ENCODE results near the gene LARGE1. TPM values are rescaled to one million over a fixed set of nuclear protein-coding genes. Genes with fewer than 3 reads are reported as not detected.

The LARGE1 gene
- total RNA-seq, 1 experiment from 2014 or later, result 5.2 TPM

DNA sequence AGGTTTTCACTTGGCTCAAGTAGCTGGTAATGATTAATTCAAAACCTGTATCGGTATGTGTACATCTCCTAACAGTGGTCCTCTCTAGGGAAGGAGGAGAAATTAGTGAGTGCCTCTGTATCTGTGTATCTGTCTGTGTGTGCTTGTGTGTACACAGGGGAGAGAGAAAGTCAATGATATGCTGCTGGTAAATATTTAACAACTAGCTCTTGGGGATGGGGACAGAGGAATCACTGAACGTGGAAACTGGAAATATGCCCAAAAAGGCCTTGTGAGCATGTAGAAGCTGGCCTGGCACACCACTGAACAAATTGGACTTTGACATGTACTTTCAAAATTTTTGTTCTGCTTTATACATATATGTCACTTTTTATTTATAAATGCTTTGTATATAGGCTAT is 648.1 kb downstream of the LARGE1 start:
- BruUV-seq (replicated peaks), result no TSS peak
- DNase-seq (ENCODE audit: unreplicated experiment), result no peak
- no peaks in the 10 kb centered on the region for H3K27me3 Mint-ChIP-seq (ENCODE audit: insufficient read depth, unreplicated experiment)
- no peak overlapping the region for H3K27ac Mint-ChIP-seq (ENCODE audit: low read depth, unreplicated experiment)
- no peak overlapping the region for H3K4me3 Mint-ChIP-seq (ENCODE audit: unreplicated experiment)
- TF ChIP-seq CTCF (IDR thresholded peaks at IDR 0.05; ENCODE audit: unreplicated experiment), result no peak
- intact Hi-C loops (cut with micrococcal nuclease), result loop anchor here (10.0 kb wide), 1 partner anchor 67 kb away; no protein-coding TSS in a partner anchor
- CTCF ChIA-PET, result interaction anchor here (0.6 to 1.2 kb wide), 4 partner anchors 30 to 651 kb away, joined by 3 to 4 read pairs (median 3); no protein-coding TSS in a partner anchor
- peaks cover 15% of the 10 kb centered on the region for H3K4me1 Mint-ChIP-seq (ENCODE audit: insufficient read depth, unreplicated experiment)
- POLR2A ChIA-PET, result interaction anchor here (0.6 kb wide), 1 partner anchor 148 kb away, joined by 4 read pairs; no protein-coding TSS in a partner anchor
- H3K36me3 Mint-ChIP-seq (ENCODE audit: insufficient read depth, unreplicated experiment), result no peaks in the 10 kb centered on the region
- no peaks in the 10 kb centered on the region for H3K9me3 Mint-ChIP-seq (ENCODE audit: unreplicated experiment)

DNA sequence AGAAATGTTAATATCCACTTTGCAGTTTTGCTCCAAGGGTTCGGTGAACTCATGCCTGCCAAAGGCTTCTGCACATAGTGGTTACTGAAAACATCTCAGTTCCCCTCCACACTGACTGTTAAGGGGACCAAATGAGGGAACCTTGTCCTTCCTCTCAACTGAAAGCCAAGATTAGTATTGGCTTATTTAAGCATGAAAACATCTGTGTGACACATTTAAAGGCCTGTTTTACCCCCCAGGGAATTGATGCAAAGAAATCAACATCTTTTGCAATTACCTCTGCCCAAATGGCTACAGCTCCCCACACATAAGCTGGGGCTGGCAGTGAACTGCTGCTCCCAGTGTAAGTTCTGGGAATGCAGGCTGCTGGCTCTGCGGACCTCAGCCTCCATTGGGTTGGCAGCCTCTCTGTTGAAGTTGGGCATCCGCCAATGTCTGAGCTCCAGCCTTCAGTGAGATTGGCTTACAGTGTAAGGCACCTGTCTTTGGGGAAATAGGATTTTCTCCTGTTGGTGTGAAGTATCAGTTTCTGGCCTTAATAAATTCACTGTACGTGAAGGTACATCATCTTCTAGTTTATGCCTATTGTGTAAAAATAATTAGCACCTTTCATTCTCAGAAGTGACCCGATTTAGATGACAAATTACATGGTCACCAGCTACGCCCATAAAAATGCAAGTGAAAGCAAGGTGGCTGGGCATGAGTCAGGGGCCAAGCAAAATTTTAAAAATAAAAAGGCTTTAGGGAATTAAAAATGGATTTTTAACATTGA is 648.7 kb downstream of the LARGE1 start:
- Mint-ChIP-seq H3K4me1 (ENCODE audit: insufficient read depth, unreplicated experiment) (peaks cover 15% of the 10 kb centered on the region), H3K27me3 (ENCODE audit: insufficient read depth, unreplicated experiment) (no peaks in the 10 kb centered on the region), H3K9me3 (ENCODE audit: unreplicated experiment) (no peaks in the 10 kb centered on the region), H3K27ac (ENCODE audit: low read depth, unreplicated experiment) (no peak overlapping the region), H3K36me3 (ENCODE audit: insufficient read depth, unreplicated experiment) (no peaks in the 10 kb centered on the region), H3K4me3 (ENCODE audit: unreplicated experiment) (no peak overlapping the region)
- DNase-seq (ENCODE audit: unreplicated experiment), result peak; percentile 62
- no peak for TF ChIP-seq CTCF (IDR thresholded peaks at IDR 0.05; ENCODE audit: unreplicated experiment)
- POLR2A ChIA-PET, result interaction anchor here (1.3 kb wide), 1 partner anchor 16 kb away, joined by 3 read pairs; no protein-coding TSS in a partner anchor
- BruUV-seq (replicated peaks), result no TSS peak
- CTCF ChIA-PET, result interaction anchor here (0.5 to 1.6 kb wide), 5 partner anchors 31 to 1260 kb away, joined by 3 to 4 read pairs (median 3); no protein-coding TSS in a partner anchor
- intact Hi-C loops (cut with micrococcal nuclease), result loop anchor here (10.0 kb wide), 1 partner anchor 67 kb away; no protein-coding TSS in a partner anchor

GRCh38 chr22:33270596-33270995 is 649.7 kb downstream of the LARGE1 start:
- DNase-seq (ENCODE audit: unreplicated experiment), result no peak
- Mint-ChIP-seq H3K27me3 (ENCODE audit: insufficient read depth, unreplicated experiment) (no peaks in the 10 kb centered on the region), H3K9me3 (ENCODE audit: unreplicated experiment) (no peaks in the 10 kb centered on the region), H3K27ac (ENCODE audit: low read depth, unreplicated experiment) (no peak overlapping the region), H3K4me3 (ENCODE audit: unreplicated experiment) (no peak overlapping the region), H3K4me1 (ENCODE audit: insufficient read depth, unreplicated experiment) (peaks cover 15% of the 10 kb centered on the region), H3K36me3 (ENCODE audit: insufficient read depth, unreplicated experiment) (no peaks in the 10 kb centered on the region)
- no peak for TF ChIP-seq CTCF (IDR thresholded peaks at IDR 0.05; ENCODE audit: unreplicated experiment)
- intact Hi-C loops (cut with micrococcal nuclease), result loop anchor here (10.0 kb wide), 1 partner anchor 66 kb away; no protein-coding TSS in a partner anchor
- ChIA-PET CTCF (interaction anchor here (1.2 to 1.6 kb wide), 2 partner anchors 32 to 61 kb away, joined by 3 to 5 read pairs; no protein-coding TSS in a partner anchor), POLR2A (interaction anchor here (1.3 kb wide), 1 partner anchor 15 kb away, joined by 3 read pairs; no protein-coding TSS in a partner anchor)
- BruUV-seq (replicated peaks), result no TSS peak

GRCh38 chr22:33261699-33262098 is 658.6 kb downstream of the LARGE1 start:
- Mint-ChIP-seq H3K4me3 (ENCODE audit: unreplicated experiment) (no peak overlapping the region), H3K4me1 (ENCODE audit: insufficient read depth, unreplicated experiment) (no peaks in the 10 kb centered on the region), H3K36me3 (ENCODE audit: insufficient read depth, unreplicated experiment) (no peaks in the 10 kb centered on the region), H3K27me3 (ENCODE audit: insufficient read depth, unreplicated experiment) (no peaks in the 10 kb centered on the region), H3K9me3 (ENCODE audit: unreplicated experiment) (no peaks in the 10 kb centered on the region), H3K27ac (ENCODE audit: low read depth, unreplicated experiment) (no peak overlapping the region)
- DNase-seq (ENCODE audit: unreplicated experiment), result no peak
- no peak for TF ChIP-seq CTCF (IDR thresholded peaks at IDR 0.05; ENCODE audit: unreplicated experiment)
- no TSS peak for BruUV-seq (replicated peaks)
- CTCF ChIA-PET, result interaction anchor here (1.0 to 1.1 kb wide), 2 partner anchors 13 to 45 kb away, joined by 4 read pairs; no protein-coding TSS in a partner anchor
- intact Hi-C loops (cut with micrococcal nuclease), result no loop called here
- POLR2A ChIA-PET, result no interaction called here

Data from MCF 10A (cell line).